Omental fat pad (tissue), 4 donors: Measurements from ENCODE around the gene PTPN22. TPM values are rescaled to one million over a fixed set of nuclear protein-coding genes. Genes with fewer than 3 reads are reported as not detected.

Experiments
- ATAC-seq: fragments of 150-250 bp; one replicate; pipeline ENCODE4 v1.9.1; 2016; ENCODE audit warnings: mild to moderate bottlenecking, moderate library complexity; ENCODE audit not compliant: low FRiP score
- DNase-seq: peaks from one replicate; pipeline ENCODE4 v3.0.0-alpha.2; 2019; ENCODE audit warnings: low spot score
- CTCF ChIP-seq, 3 donors: fragments of 450-650 bp; IDR thresholded peaks; one replicate each; pipeline ENCODE4 v1.5.1; 2016 to 2017; ENCODE audit warnings: antibody characterized with exemption in 3 of 3, mild to moderate bottlenecking in 3 of 3, moderate library complexity in 2 of 3
- total RNA-seq, 4 donors: library from RNA; depleted of rRNA; stranded (reverse); fragments of >200 nt; gene quantifications; one replicate each; pipeline ENCODE4 v1.1.0, GENCODE V29; 2016

The PTPN22 gene
- total RNA-seq, 4 donors from 2014 or later: 2.8 to 6.8 (median 3.2) TPM

DNA sequence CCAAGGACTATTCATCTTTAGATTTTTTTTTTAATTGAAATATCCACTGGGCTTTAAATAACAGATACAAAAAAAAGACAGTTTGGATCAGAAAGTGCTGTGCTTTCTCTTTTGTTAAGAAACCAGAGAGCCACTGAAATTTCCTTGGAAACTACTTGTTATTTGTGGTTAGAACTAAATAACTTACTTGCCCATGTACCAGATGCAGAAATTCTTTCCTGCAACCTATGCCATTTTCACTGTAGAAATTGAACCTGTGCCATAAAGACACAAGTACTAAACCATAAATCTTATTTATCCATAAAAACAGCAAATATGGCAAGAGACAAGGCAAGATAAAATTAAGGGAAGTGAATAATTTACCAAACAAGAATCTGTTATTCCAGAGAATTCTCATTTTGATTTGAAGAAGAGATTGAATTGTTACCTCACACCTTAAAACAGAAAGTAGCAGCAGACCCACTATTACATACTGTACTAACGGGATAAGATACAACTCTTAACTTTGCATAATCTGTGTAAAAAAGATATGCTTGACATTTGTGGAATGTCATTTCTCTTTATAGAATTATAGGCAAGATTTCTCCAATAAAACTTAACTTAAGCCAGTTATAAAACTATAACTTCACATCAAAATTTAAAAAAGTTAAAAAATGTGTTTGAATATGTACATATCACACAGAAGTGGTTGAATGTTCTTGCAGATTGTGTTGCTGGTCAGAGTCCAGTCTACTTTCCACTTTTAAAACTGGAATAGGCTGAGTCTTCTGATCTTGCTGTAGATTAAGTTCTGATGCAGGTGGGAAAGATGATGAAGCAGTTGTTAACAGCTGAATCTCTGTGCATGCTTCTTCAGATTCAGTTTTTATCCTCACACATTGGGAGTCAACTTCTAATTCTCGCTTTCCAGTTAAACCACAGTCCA, 105.9 kb downstream of the PTPN22 start:
- no peak for TF ChIP-seq CTCF (IDR thresholded peaks at IDR 0.05)
- DNase-seq: no peak
- ATAC-seq: no peak

Other genes starting within 250 kb of the PTPN22 start
- gene PHTF1, start 112.2 kb downstream of the PTPN22 start, total RNA-seq: 10 to 100 TPM; 20.5 to 35.6 (median 26.0) TPM
- 10 to 100 TPM; 13.3 to 24.6 (median 17.5) TPM for gene RSBN1, start 59.2 kb downstream of the PTPN22 start, total RNA-seq
- gene BCL2L15, start 15.9 kb upstream of the PTPN22 start, total RNA-seq: under 1 TPM; 0.19 to 0.63 (median 0.37) TPM
- gene AP4B1, start 33.1 kb upstream of the PTPN22 start, total RNA-seq: 10 to 100 TPM in 3 of 4 donors, 1 to 10 TPM in 1; 9.3 to 17.2 (median 15.6) TPM
- 1 to 10 TPM; 2.8 to 5.6 (median 4.5) TPM for gene DCLRE1B, start 33.6 kb upstream of the PTPN22 start, total RNA-seq
- gene HIPK1, start 57.6 kb upstream of the PTPN22 start, total RNA-seq: 10 to 100 TPM; 49.6 to 64.6 (median 57.7) TPM
- gene OLFML3, start 107.8 kb upstream of the PTPN22 start, total RNA-seq: 100 to 1,000 TPM in 2 of 4 donors, 10 to 100 TPM in 2; 54.4 to 173 (median 90.6) TPM